GM12872 (cell line): ENCODE data around the gene MYADML2.

ENCODE experiments used
- CTCF ChIP-seq: IDR thresholded peaks from 3 replicates; pipeline ENCODE4 v1.5.1; 2011; ENCODE audit warnings: low read depth, mild to moderate bottlenecking, low read length, moderate library complexity; ENCODE audit not compliant: insufficient read depth

Gene MYADML2

GRCh38 chr17:81903415-81903831 lies 43.6 kb downstream of the MYADML2 start:
- TF ChIP-seq CTCF: no peak

GRCh38 chr17:81902653-81903414 lies 44.2 kb downstream of the MYADML2 start:
- TF ChIP-seq CTCF: no peak

- no peak for TF ChIP-seq CTCF
Measured at GRCh38 chr17:81902023-81902652, 44.9 kb downstream of the MYADML2 start, which contains the start of gene NPB. TSS of gene NPB (plus strand) at chr17:81902238. CDS start at chr17:81902278, 40 bp downstream.

GRCh38 chr17:81901167-81902022 lies 45.6 kb downstream of the MYADML2 start:
- TF ChIP-seq CTCF: no peak

- no peak for TF ChIP-seq CTCF
Measured at GRCh38 chr17:81900181-81900820, 46.7 kb downstream of the MYADML2 start.

- no peak for TF ChIP-seq CTCF
Measured at GRCh38 chr17:81899514-81900166, 47.4 kb downstream of the MYADML2 start.

GRCh38 chr17:81898885-81899284 lies 48.1 kb downstream of the MYADML2 start:
- no peak for TF ChIP-seq CTCF
